WTC11 (cell line): Measurements from ENCODE around the gene DAB1. TPM values are rescaled to one million over a fixed set of nuclear protein-coding genes. Genes with fewer than 3 reads are reported as not detected.

Experiments used
- ATAC-seq: fragments of 200-7000 bp; cut with Tn5 transposase; 2 replicates; pipeline ENCODE4 v1.10.0; 2021; ENCODE audit warnings: mild to moderate bottlenecking, moderate library complexity
- CTCF ChIA-PET: fragments of 300-600 bp; sonication (Branson Sonifier 250); formaldehyde crosslinking; loops from one replicate; lab custom pipeline; 2021; ENCODE audit warnings: antibody characterized with exemption; lab: Charles Lee
- POLR2A ChIA-PET: fragments of 350-600 bp; sonication (Branson Sonifier 250); formaldehyde crosslinking; loops from one replicate; lab custom pipeline; 2021; ENCODE audit warnings: antibody characterized with exemption; lab: Charles Lee
- DNase-seq: peaks from one replicate; pipeline ENCODE4 v3.0.0; 2021; ENCODE audit warnings: low spot score
- H3K27ac Mint-ChIP-seq: 2 replicates; pipeline ENCODE4 v1.8.0; 2021; ENCODE audit warnings: mixed read lengths
- H3K27me3 Mint-ChIP-seq: 2 replicates; pipeline ENCODE4 v1.8.0; 2021; ENCODE audit warnings: low read depth, mild to moderate bottlenecking, moderate library complexity, mixed read lengths
- H3K36me3 Mint-ChIP-seq: 2 replicates; pipeline ENCODE4 v1.8.0; 2021; ENCODE audit warnings: mixed read lengths
- H3K4me1 Mint-ChIP-seq: 2 replicates; pipeline ENCODE4 v1.8.0; 2022; ENCODE audit warnings: mixed read lengths
- H3K4me3 Mint-ChIP-seq: 2 replicates; pipeline ENCODE4 v1.8.0; 2021; ENCODE audit warnings: mild to moderate bottlenecking, moderate library complexity, mixed read lengths
- H3K9me3 Mint-ChIP-seq: 2 replicates; pipeline ENCODE4 v1.8.0; 2021; ENCODE audit warnings: mixed read lengths
- GABPB1 ChIP-seq: sonication (generic); formaldehyde crosslinking; IDR thresholded peaks from 2 replicates; pipeline ENCODE4 v1.8.1; 2023; ENCODE audit warnings: mild to moderate bottlenecking, missing genetic modification reagents
- GTF2I ChIP-seq: fragments of 250-450 bp; sonication (Bioruptor Pico); conservative IDR thresholded peaks from 2 replicates; pipeline ENCODE4 v1.4.0; 2021; ENCODE audit warnings: mild to moderate bottlenecking
- HMGA2 ChIP-seq: fragments of 250-450 bp; sonication (Bioruptor Pico); IDR thresholded peaks from 2 replicates; pipeline ENCODE4 v1.4.0; 2021; ENCODE audit warnings: mild to moderate bottlenecking, moderate library complexity
- IRF2 ChIP-seq: sonication (generic); formaldehyde crosslinking; IDR thresholded peaks from 2 replicates; pipeline ENCODE4 v1.8.0; 2022; ENCODE audit warnings: low read depth, missing genetic modification reagents, borderline replicate concordance
- PREB ChIP-seq: sonication (generic); formaldehyde crosslinking; IDR thresholded peaks from 2 replicates; pipeline ENCODE4 v1.8.1; 2022; ENCODE audit warnings: mild to moderate bottlenecking, missing genetic modification reagents, moderate library complexity, borderline replicate concordance
- RORB ChIP-seq: fragments of 250-450 bp; sonication (Bioruptor Pico); IDR thresholded peaks from 2 replicates; pipeline ENCODE4 v1.9.0; 2021; ENCODE audit warnings: mild to moderate bottlenecking
- SOX15 ChIP-seq: fragments of 250-450 bp; sonication (Bioruptor Pico); IDR thresholded peaks from 2 replicates; pipeline ENCODE4 v1.9.0; 2021; ENCODE audit warnings: mild to moderate bottlenecking
- TEAD1 ChIP-seq: sonication (generic); formaldehyde crosslinking; IDR thresholded peaks from 2 replicates; pipeline ENCODE4 v1.8.0; 2022; ENCODE audit warnings: mild to moderate bottlenecking, missing genetic modification reagents
- TEAD4 ChIP-seq: sonication (generic); formaldehyde crosslinking; IDR thresholded peaks from 2 replicates; pipeline ENCODE4 v1.8.0; 2022; ENCODE audit warnings: mild to moderate bottlenecking, missing genetic modification reagents
- USF1 ChIP-seq: sonication (generic); formaldehyde crosslinking; IDR thresholded peaks from 2 replicates; pipeline ENCODE4 v1.8.0; 2022; ENCODE audit warnings: mild to moderate bottlenecking, missing genetic modification reagents
- USF2 ChIP-seq: sonication (generic); formaldehyde crosslinking; IDR thresholded peaks from 2 replicates; pipeline ENCODE4 v1.8.1; 2023; ENCODE audit warnings: mild to moderate bottlenecking, missing genetic modification reagents, moderate library complexity
- ZNF138 ChIP-seq: sonication (generic); formaldehyde crosslinking; conservative IDR thresholded peaks from 2 replicates; pipeline ENCODE4 v1.8.1; 2022; ENCODE audit warnings: mild to moderate bottlenecking, moderate library complexity, missing genetic modification reagents
- ZNF232 ChIP-seq: sonication (generic); formaldehyde crosslinking; IDR thresholded peaks from 2 replicates; pipeline ENCODE4 v1.8.0; 2022; ENCODE audit warnings: mild to moderate bottlenecking, missing genetic modification reagents
- ZNF281 ChIP-seq: sonication (generic); formaldehyde crosslinking; IDR thresholded peaks from 2 replicates; pipeline ENCODE4 v1.8.0; 2023; ENCODE audit warnings: mild to moderate bottlenecking, missing genetic modification reagents
- ZNF423 ChIP-seq: fragments of 250-450 bp; sonication (Bioruptor Pico); IDR thresholded peaks from 2 replicates; pipeline ENCODE4 v2.1.2; 2022; ENCODE audit warnings: mild to moderate bottlenecking, moderate library complexity
- ZNF532 ChIP-seq: fragments of 250-450 bp; sonication (Bioruptor Pico); IDR thresholded peaks from 2 replicates; pipeline ENCODE4 v1.9.0; 2021; ENCODE audit warnings: mild to moderate bottlenecking, borderline replicate concordance
- total RNA-seq: library from RNA; stranded (reverse); gene quantifications from 3 replicates; pipeline ENCODE4 v1.2.3, GENCODE V29; 2021
- TF ChIP-seq, protein P1 (sequence below): sonication (generic); formaldehyde crosslinking; IDR thresholded peaks from 2 replicates; pipeline ENCODE4 v1.8.0; 2022; ENCODE audit warnings: mild to moderate bottlenecking, missing genetic modification reagents
- TF ChIP-seq, protein P2 (sequence below): sonication (generic); formaldehyde crosslinking; IDR thresholded peaks from 2 replicates; pipeline ENCODE4 v1.8.0; 2022; ENCODE audit warnings: mild to moderate bottlenecking, missing genetic modification reagents

DAB1 gene
- total RNA-seq, 1 experiment from 2014 or later = 10.7 TPM

- ATAC-seq (no peak), DNase-seq (no peak)
- Mint-ChIP-seq H3K9me3 (peaks cover 6% of the 10 kb centered on the region; the same call in 1 of the 2 replicates), H3K4me3 (no peak overlapping the region), H3K36me3 (peaks cover 6% of the 10 kb centered on the region), H3K4me1 (peaks cover 4% of the 10 kb centered on the region), H3K27ac (no peak overlapping the region), H3K27me3 (no peaks in the 10 kb centered on the region)
- CTCF ChIA-PET = no interaction called here
- POLR2A ChIA-PET = no interaction called here
- no peak for TF ChIP-seq ZNF138
- TF ChIP-seq HMGA2 (CRISPR knock-in tag) = no peak
- TF ChIP-seq IRF2 = no peak
- no peak for TF ChIP-seq USF2 (CRISPR knock-in tag)
- TF ChIP-seq, protein P1, sequence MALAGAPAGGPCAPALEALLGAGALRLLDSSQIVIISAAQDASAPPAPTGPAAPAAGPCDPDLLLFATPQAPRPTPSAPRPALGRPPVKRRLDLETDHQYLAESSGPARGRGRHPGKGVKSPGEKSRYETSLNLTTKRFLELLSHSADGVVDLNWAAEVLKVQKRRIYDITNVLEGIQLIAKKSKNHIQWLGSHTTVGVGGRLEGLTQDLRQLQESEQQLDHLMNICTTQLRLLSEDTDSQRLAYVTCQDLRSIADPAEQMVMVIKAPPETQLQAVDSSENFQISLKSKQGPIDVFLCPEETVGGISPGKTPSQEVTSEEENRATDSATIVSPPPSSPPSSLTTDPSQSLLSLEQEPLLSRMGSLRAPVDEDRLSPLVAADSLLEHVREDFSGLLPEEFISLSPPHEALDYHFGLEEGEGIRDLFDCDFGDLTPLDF (CRISPR knock-in tag) = no peak
- TF ChIP-seq ZNF232 (CRISPR knock-in tag) = no peak
- no peak for TF ChIP-seq SOX15
- no peak for TF ChIP-seq TEAD1 (CRISPR knock-in tag)
- TF ChIP-seq ZNF281 (CRISPR knock-in tag) = no peak
- TF ChIP-seq PREB (CRISPR knock-in tag) = no peak
- no peak for TF ChIP-seq GTF2I (CRISPR knock-in tag)
- TF ChIP-seq ZNF423 (CRISPR knock-in tag) = no peak
- TF ChIP-seq, protein P2, sequence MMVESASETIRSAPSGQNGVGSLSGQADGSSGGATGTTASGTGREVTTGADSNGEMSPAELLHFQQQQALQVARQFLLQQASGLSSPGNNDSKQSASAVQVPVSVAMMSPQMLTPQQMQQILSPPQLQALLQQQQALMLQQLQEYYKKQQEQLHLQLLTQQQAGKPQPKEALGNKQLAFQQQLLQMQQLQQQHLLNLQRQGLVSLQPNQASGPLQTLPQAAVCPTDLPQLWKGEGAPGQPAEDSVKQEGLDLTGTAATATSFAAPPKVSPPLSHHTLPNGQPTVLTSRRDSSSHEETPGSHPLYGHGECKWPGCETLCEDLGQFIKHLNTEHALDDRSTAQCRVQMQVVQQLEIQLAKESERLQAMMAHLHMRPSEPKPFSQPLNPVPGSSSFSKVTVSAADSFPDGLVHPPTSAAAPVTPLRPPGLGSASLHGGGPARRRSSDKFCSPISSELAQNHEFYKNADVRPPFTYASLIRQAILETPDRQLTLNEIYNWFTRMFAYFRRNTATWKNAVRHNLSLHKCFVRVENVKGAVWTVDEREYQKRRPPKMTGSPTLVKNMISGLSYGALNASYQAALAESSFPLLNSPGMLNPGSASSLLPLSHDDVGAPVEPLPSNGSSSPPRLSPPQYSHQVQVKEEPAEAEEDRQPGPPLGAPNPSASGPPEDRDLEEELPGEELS (CRISPR knock-in tag) = no peak
- TF ChIP-seq ZNF532 (CRISPR knock-in tag) = no peak
- TF ChIP-seq RORB (CRISPR knock-in tag) = no peak
- TF ChIP-seq USF1 = no peak
- TF ChIP-seq GABPB1 = no peak
- TF ChIP-seq TEAD4 = no peak
Observed at GRCh38 chr1:57034713-57035112, 389.1 kb downstream of the DAB1 start.
